Liver (tissue), 9 donors: ENCODE results near the gene NRK. TPM values are rescaled to one million over a fixed set of nuclear protein-coding genes. Genes with fewer than 3 reads are reported as not detected.
"Not testable (repeated sequence)": the region's sequence is repeated elsewhere in the genome, so short reads cannot be mapped to it uniquely, and the experiment has no call there.

Experiments
- DNase-seq: peaks from one replicate; pipeline ENCODE4 v3.0.0-alpha.2; 2017; ENCODE audit warnings: low spot score
- H3K27ac ChIP-seq, 2 donors: one replicate each; pipeline ENCODE4 v1.7.0; 2013; ENCODE audit warnings: inconsistent platforms in 2 of 2, low read length in 2 of 2, control low read depth in 1 of 2, low read depth in 1 of 2, mild to moderate bottlenecking in 1 of 2
- H3K27me3 ChIP-seq, 4 donors: one replicate each; pipeline versions ENCODE4 v1.6.1 to v1.7.0; 2013; ENCODE audit warnings: low read length in 3 of 4, inconsistent platforms in 1 of 4, mild to moderate bottlenecking in 1 of 4, moderate library complexity in 1 of 4; ENCODE audit not compliant: control insufficient read depth in 4 of 4, insufficient read depth in 4 of 4
- H3K36me3 ChIP-seq, 4 donors: one replicate each; pipeline versions ENCODE4 v1.6.1 to v1.7.0; 2013; ENCODE audit warnings: low read length in 3 of 4, mild to moderate bottlenecking in 3 of 4, low read depth in 1 of 4, moderate library complexity in 1 of 4; ENCODE audit not compliant: control insufficient read depth in 4 of 4, insufficient read depth in 3 of 4
- H3K4me1 ChIP-seq, 4 donors: one replicate each; pipeline versions ENCODE4 v1.6.1 to v1.7.0; 2013; ENCODE audit warnings: low read length in 3 of 4, mild to moderate bottlenecking in 3 of 4, moderate library complexity in 1 of 4; ENCODE audit not compliant: control insufficient read depth in 4 of 4, insufficient read depth in 4 of 4
- H3K4me3 ChIP-seq, 3 donors: one replicate each; pipeline versions ENCODE4 v1.6.1 to v1.7.0; 2013; ENCODE audit warnings: low read length in 3 of 3, control low read depth in 1 of 3, low read depth in 1 of 3, mild to moderate bottlenecking in 1 of 3
- H3K9ac ChIP-seq, 2 donors: one replicate each; pipeline ENCODE4 v1.7.0; 2013; ENCODE audit warnings: low read length in 2 of 2, mild to moderate bottlenecking in 2 of 2, moderate library complexity in 2 of 2, control low read depth in 1 of 2, low read depth in 1 of 2
- H3K9me3 ChIP-seq, 4 donors: one replicate each; pipeline versions ENCODE4 v1.6.1 to v1.7.0; 2013; ENCODE audit warnings: low read length in 3 of 4; ENCODE audit not compliant: control insufficient read depth in 4 of 4
- CTCF ChIP-seq: fragments of 150-350 bp; IDR thresholded peaks from 2 replicates; pipeline ENCODE4 v1.5.1; 2017; ENCODE audit warnings: improper control_type of control experiment, low read depth, low read length; ENCODE audit not compliant: missing input control
- FOXA2 ChIP-seq: IDR thresholded peaks from 2 replicates; pipeline ENCODE4 v1.6.1; 2016; ENCODE audit warnings: antibody characterized with exemption
- GABPA ChIP-seq, 2 donors: IDR thresholded peaks in 1 of 2; conservative IDR thresholded peaks in 1 of 2; 2 replicates each; pipeline ENCODE4 v1.6.1; 2016; ENCODE audit warnings: antibody characterized with exemption in 2 of 2, mild to moderate bottlenecking in 1 of 2, moderate library complexity in 1 of 2
- HNF4A ChIP-seq, 2 donors: conservative IDR thresholded peaks; 2 replicates each; pipeline ENCODE4 v1.6.1; 2016; ENCODE audit warnings: antibody characterized with exemption in 2 of 2, mild to moderate bottlenecking in 2 of 2
- HNF4G ChIP-seq: IDR thresholded peaks from 2 replicates; pipeline ENCODE4 v1.6.1; 2016; ENCODE audit warnings: antibody characterized with exemption
- MAX ChIP-seq: IDR thresholded peaks from 2 replicates; pipeline ENCODE4 v1.6.1; 2016; ENCODE audit warnings: antibody characterized with exemption
- NR2F2 ChIP-seq: IDR thresholded peaks from 2 replicates; pipeline ENCODE4 v1.6.1; 2016; ENCODE audit warnings: antibody characterized with exemption
- RAD21 ChIP-seq, 2 donors: IDR thresholded peaks; 2 replicates each; pipeline ENCODE4 v1.6.1; 2016; ENCODE audit warnings: antibody characterized with exemption in 2 of 2, mild to moderate bottlenecking in 2 of 2
- REST ChIP-seq: IDR thresholded peaks from 2 replicates; pipeline ENCODE4 v1.6.1; 2016; ENCODE audit warnings: antibody characterized with exemption, mild to moderate bottlenecking
- SP1 ChIP-seq: IDR thresholded peaks from 2 replicates; pipeline ENCODE4 v1.6.1; 2018; ENCODE audit warnings: antibody characterized with exemption, mild to moderate bottlenecking
- TAF1 ChIP-seq: conservative IDR thresholded peaks from 2 replicates; pipeline ENCODE4 v1.6.1; 2016; ENCODE audit warnings: antibody characterized with exemption, mild to moderate bottlenecking
- YY1 ChIP-seq: IDR thresholded peaks from 2 replicates; pipeline ENCODE4 v1.6.1; 2016; ENCODE audit warnings: antibody characterized with exemption, mild to moderate bottlenecking
- ZBTB33 ChIP-seq: IDR thresholded peaks from 2 replicates; pipeline ENCODE4 v1.6.1; 2016; ENCODE audit warnings: antibody characterized with exemption
- WGBS: extraction: QIAGEN DNeasy Blood & Tissue Kit; methylation state at CpG from one replicate; pipeline ENCODE4 v1.1.7; 2013; 5-methylcytosine and 5-hydroxymethylcytosine counted together
- polyA plus RNA-seq, 2 donors: library from polyadenylated mRNA; stranded (reverse) in 1 of 2; unstranded in 1 of 2; fragments of 200-250 nt in 1 of 2; fragments of >200 nt in 1 of 2; fragmentation: Nextera tagmentation in 1 of 2; extraction: Ambion mirVana in 1 of 2; gene quantifications; one replicate each; pipeline versions ENCODE4 v1.2.1 to v1.2.3, GENCODE V29; 2013 to 2015
- total RNA-seq, 2 donors: library from RNA; depleted of rRNA; stranded (reverse); fragments of >200 nt; gene quantifications; one replicate each; pipeline ENCODE4 v1.2.3, GENCODE V29; 2014
- donor health status: healthy.
- donor health status: healthy.
- donor health status: healthy.
- donor health status: healthy.
- donor health status: healthy.

Gene NRK
- total and polyA plus RNA-seq, 4 donors = 0.03 to 0.61 (median 0.08) TPM

- peak overlapping the region; percentile 25 to 73 for H3K27ac ChIP-seq
- no peak for DNase-seq
- TF ChIP-seq CTCF = no peak
- no peak for TF ChIP-seq MAX
- TF ChIP-seq TAF1 = no peak
- TF ChIP-seq SP1 = no peak
- TF ChIP-seq GABPA (IDR thresholded peaks at IDR 0.05 in 1 of 2, conservative IDR thresholded peaks at IDR 0.05 in 1 of 2) = no peak
- TF ChIP-seq HNF4G = no peak
- no peak for TF ChIP-seq ZBTB33
- no peak for TF ChIP-seq NR2F2
- TF ChIP-seq HNF4A (conservative IDR thresholded peaks at IDR 0.05) = no peak
- TF ChIP-seq REST = no peak
- H3K27me3 ChIP-seq = no peaks in the 10 kb centered on the region
- no peak overlapping the region for H3K9ac ChIP-seq
- peaks cover 0 to 4% (median under 1%) of the 10 kb centered on the region in 4 donors for H3K4me1 ChIP-seq
- no peaks in the 10 kb centered on the region for H3K9me3 ChIP-seq
- H3K36me3 ChIP-seq = no peaks in the 10 kb centered on the region
- no peak overlapping the region for H3K4me3 ChIP-seq
Observed at GRCh38 chrX:106000203-106000602, 177.9 kb downstream of the NRK start.

- H3K27me3 ChIP-seq, DNase-seq, H3K9ac ChIP-seq, H3K4me3 ChIP-seq, H3K9me3 ChIP-seq, H3K36me3 ChIP-seq, H3K4me1 ChIP-seq: not testable (repeated sequence)
- 64% methylated on average over 5 of the region's 5 CpGs for WGBS
- H3K27ac ChIP-seq = peak overlapping the region; percentile 25 to 73
- TF ChIP-seq HNF4A (conservative IDR thresholded peaks at IDR 0.05) = peak in 1 of 2 donors; percentile 67
Observed at GRCh38 chrX:106000609-106001008, 178.3 kb downstream of the NRK start.

GRCh38 chrX:106005684-106006083 lies 183.3 kb downstream of the NRK start:
- peak overlapping the region; percentile 30 to 46 for H3K27ac ChIP-seq
- no peak for DNase-seq
- 15% methylated on average over 2 of the region's 2 CpGs for WGBS
- H3K27me3 ChIP-seq = no peaks in the 10 kb centered on the region
- H3K9me3 ChIP-seq = no peaks in the 10 kb centered on the region
- peaks cover 0 to 5% (median 2%) of the 10 kb centered on the region in 4 donors for H3K4me1 ChIP-seq
- peak overlapping the region in 1 of 3 donors; percentile 11 for H3K4me3 ChIP-seq
- H3K9ac ChIP-seq = no peak overlapping the region
- H3K36me3 ChIP-seq = no peaks in the 10 kb centered on the region
- peak; percentile 20 for TF ChIP-seq FOXA2
- TF ChIP-seq RAD21 (IDR thresholded peaks at IDR 0.05) = peak in 1 of 2 donors; percentile 13
- TF ChIP-seq YY1 = peak; percentile 20
- TF ChIP-seq REST = no peak
- TF ChIP-seq GABPA (IDR thresholded peaks at IDR 0.05 in 1 of 2, conservative IDR thresholded peaks at IDR 0.05 in 1 of 2) = no peak
- TF ChIP-seq HNF4A (conservative IDR thresholded peaks at IDR 0.05) = peak; percentile 28 to 46
- TF ChIP-seq MAX = no peak
